Large intestine (tissue), 3 donors: ENCODE measurements around the gene CACNA1D. TPM values are rescaled to one million over a fixed set of nuclear protein-coding genes. Genes with fewer than 3 reads are reported as not detected.

Source experiments
- DNase-seq, 2 donors: peaks; one replicate each; pipeline versions ENCODE4 v3.0.0 to v3.0.0-alpha.2; 2013
- H3K27ac ChIP-seq: one replicate; pipeline ENCODE4 v1.5.1; 2013; ENCODE audit warnings: low read length
- H3K27me3 ChIP-seq: 2 replicates; pipeline ENCODE4 v1.6.1; 2013; ENCODE audit warnings: low read length; ENCODE audit not compliant: control insufficient read depth, insufficient read depth
- H3K36me3 ChIP-seq: 2 replicates; pipeline ENCODE4 v1.6.1; 2013; ENCODE audit warnings: low read length; ENCODE audit not compliant: control insufficient read depth, insufficient read depth
- H3K4me1 ChIP-seq: one replicate; pipeline ENCODE4 v1.6.1; 2013; ENCODE audit warnings: low read length; ENCODE audit not compliant: control insufficient read depth, insufficient read depth
- H3K4me3 ChIP-seq: one replicate; pipeline ENCODE4 v1.5.1; 2013; ENCODE audit warnings: low read length
- H3K9me3 ChIP-seq: one replicate; pipeline ENCODE4 v1.6.1; 2013; ENCODE audit warnings: mild to moderate bottlenecking, low read depth, low read length, moderate library complexity; ENCODE audit not compliant: control insufficient read depth
- WGBS: methylation state at CpG from one replicate; pipeline ENCODE4 v1.1.5; 2013; ENCODE audit warnings: low lambda C conversion rate; ENCODE audit not compliant: insufficient coverage; 5-methylcytosine and 5-hydroxymethylcytosine counted together
- polyA plus RNA-seq: library from polyadenylated mRNA; unstranded; fragments of 120-200 nt; gene quantifications from one replicate; pipeline ENCODE4 v1.2.1, GENCODE V29; 2013

Gene CACNA1D
- polyA plus RNA-seq, 1 donor, result 58.2 TPM

GRCh38 chr3:53791317-53791716 is 296.9 kb downstream of the CACNA1D start:
- Histone ChIP-seq H3K4me3 (no peak overlapping the region), H3K27ac (no peak overlapping the region), H3K4me1 (no peaks in the 10 kb centered on the region), H3K9me3 (no peaks in the 10 kb centered on the region), H3K27me3 (no peaks in the 10 kb centered on the region), H3K36me3 (peaks cover 29% of the 10 kb centered on the region)
- DNase-seq, result no peak
- WGBS, result no CpG with 5 or more reads among the region's 7 CpGs

- no CpG with 5 or more reads among the region's 3 CpGs for WGBS
- Histone ChIP-seq H3K4me1 (no peaks in the 10 kb centered on the region), H3K9me3 (no peaks in the 10 kb centered on the region), H3K4me3 (no peak overlapping the region), H3K36me3 (peaks cover 19% of the 10 kb centered on the region), H3K27me3 (no peaks in the 10 kb centered on the region), H3K27ac (no peak overlapping the region)
- DNase-seq, result no peak
Measured at GRCh38 chr3:53792866-53793265, 298.5 kb downstream of the CACNA1D start.

- no peaks in the 10 kb centered on the region for H3K27me3 ChIP-seq
- peaks cover 22% of the 10 kb centered on the region for H3K36me3 ChIP-seq
- no peaks in the 10 kb centered on the region for H3K4me1 ChIP-seq
- no peak overlapping the region for H3K27ac ChIP-seq
- 80% methylated on average over 1 of the region's 3 CpGs for WGBS
- H3K9me3 ChIP-seq, result no peaks in the 10 kb centered on the region
- DNase-seq, result no peak
- no peak overlapping the region for H3K4me3 ChIP-seq
Measured at GRCh38 chr3:53794597-53794996, 300.2 kb downstream of the CACNA1D start.

GRCh38 chr3:53795176-53795575 is 300.8 kb downstream of the CACNA1D start:
- H3K27me3 ChIP-seq, result no peaks in the 10 kb centered on the region
- no peak overlapping the region for H3K27ac ChIP-seq
- no peaks in the 10 kb centered on the region for H3K9me3 ChIP-seq
- H3K36me3 ChIP-seq, result peaks cover 23% of the 10 kb centered on the region
- no peak for DNase-seq
- H3K4me1 ChIP-seq, result no peaks in the 10 kb centered on the region
- H3K4me3 ChIP-seq, result no peak overlapping the region
- WGBS, result no CpG with 5 or more reads among the region's 3 CpGs

GRCh38 chr3:53795789-53796560 is 301.6 kb downstream of the CACNA1D start:
- Histone ChIP-seq H3K4me3 (no peak overlapping the region), H3K4me1 (no peaks in the 10 kb centered on the region), H3K27me3 (no peaks in the 10 kb centered on the region), H3K9me3 (no peaks in the 10 kb centered on the region), H3K36me3 (peaks cover 30% of the 10 kb centered on the region), H3K27ac (no peak overlapping the region)
- DNase-seq, result peak in 1 of 2 donors; percentile 31
- no CpG with 5 or more reads among the region's 12 CpGs for WGBS

- WGBS, result no CpG with 5 or more reads among the region's 8 CpGs
- Histone ChIP-seq H3K27me3 (no peaks in the 10 kb centered on the region), H3K27ac (no peak overlapping the region), H3K9me3 (no peaks in the 10 kb centered on the region), H3K36me3 (peaks cover 39% of the 10 kb centered on the region), H3K4me3 (no peak overlapping the region), H3K4me1 (no peaks in the 10 kb centered on the region)
- no peak for DNase-seq
Measured at GRCh38 chr3:53798144-53798543, 303.7 kb downstream of the CACNA1D start.

GRCh38 chr3:53799338-53799865 is 305.0 kb downstream of the CACNA1D start:
- no CpG with 5 or more reads among the region's 12 CpGs for WGBS

GRCh38 chr3:53800041-53800906 is 305.9 kb downstream of the CACNA1D start:
- H3K4me1 ChIP-seq, result no peaks in the 10 kb centered on the region
- H3K4me3 ChIP-seq, result no peak overlapping the region
- no peaks in the 10 kb centered on the region for H3K27me3 ChIP-seq
- no peaks in the 10 kb centered on the region for H3K9me3 ChIP-seq
- no CpG with 5 or more reads among the region's 16 CpGs for WGBS
- H3K36me3 ChIP-seq, result peaks cover 47% of the 10 kb centered on the region
- no peak for DNase-seq
- no peak overlapping the region for H3K27ac ChIP-seq

More at GRCh38 chr3:53799338-53799865, 305.0 kb downstream of the CACNA1D start:
- Histone ChIP-seq H3K27me3 (no peaks in the 10 kb centered on the region), H3K36me3 (peaks cover 44% of the 10 kb centered on the region), H3K4me1 (no peaks in the 10 kb centered on the region), H3K9me3 (no peaks in the 10 kb centered on the region), H3K4me3 (no peak overlapping the region), H3K27ac (no peak overlapping the region)
- DNase-seq, result no peak

- Histone ChIP-seq H3K27me3 (no peaks in the 10 kb centered on the region), H3K36me3 (peaks cover 47% of the 10 kb centered on the region), H3K9me3 (no peaks in the 10 kb centered on the region), H3K27ac (no peak overlapping the region), H3K4me3 (no peak overlapping the region), H3K4me1 (peaks cover 3% of the 10 kb centered on the region)
- no CpG with 5 or more reads among the region's 9 CpGs for WGBS
- DNase-seq, result no peak
Measured at GRCh38 chr3:53801319-53801718, 306.9 kb downstream of the CACNA1D start.

GRCh38 chr3:53802256-53802880 is 308.0 kb downstream of the CACNA1D start:
- peaks cover 14% of the 10 kb centered on the region for H3K4me1 ChIP-seq
- no peaks in the 10 kb centered on the region for H3K9me3 ChIP-seq
- no peak for DNase-seq
- H3K27me3 ChIP-seq, result no peaks in the 10 kb centered on the region
- H3K36me3 ChIP-seq, result peaks cover 47% of the 10 kb centered on the region
- no CpG with 5 or more reads among the region's 8 CpGs for WGBS
- no peak overlapping the region for H3K4me3 ChIP-seq
- no peak overlapping the region for H3K27ac ChIP-seq
